Left lung (tissue), 10 donors: ENCODE data around the gene CREBBP. TPM values are rescaled to one million over a fixed set of nuclear protein-coding genes. Genes with fewer than 3 reads are reported as not detected.

Experiments
- ATAC-seq: fragments of 200-7000 bp; cut with Tn5 transposase; one replicate; pipeline ENCODE4 v1.9.1; 2020; ENCODE audit warnings: moderate library complexity
- DNase-seq, 4 donors: peaks; one replicate each; pipeline ENCODE4 v3.0.0-alpha.2; 2013 to 2020
- H3K27ac ChIP-seq, 2 donors: fragments of 200-600 bp; sonication (generic) in 1 of 2; one replicate each; pipeline versions ENCODE4 v1.5.0 to v1.8.0; 2020 to 2021
- H3K27me3 ChIP-seq, 2 donors: fragments of 200-600 bp; sonication (generic) in 1 of 2; one replicate each; pipeline versions ENCODE4 v1.5.0 to v1.8.0; 2020 to 2021
- H3K36me3 ChIP-seq, 2 donors: fragments of 200-600 bp; sonication (generic) in 1 of 2; one replicate each; pipeline versions ENCODE4 v1.5.0 to v1.8.0; 2020 to 2021
- H3K4me1 ChIP-seq, 2 donors: fragments of 200-600 bp; one replicate each; pipeline ENCODE4 v1.8.0; 2021
- H3K4me3 ChIP-seq, 2 donors: fragments of 200-600 bp; sonication (generic) in 1 of 2; one replicate each; pipeline versions ENCODE4 v1.5.0 to v1.8.0; 2020 to 2021; ENCODE audit warnings: mild to moderate bottlenecking in 1 of 2
- H3K9me3 ChIP-seq, 2 donors: fragments of 200-600 bp; sonication (generic) in 1 of 2; one replicate each; pipeline versions ENCODE4 v1.5.0 to v1.8.0; 2020 to 2021
- intact Hi-C, 2 donors: fragments of 100-400 bp; cut with DNase I; formaldehyde crosslinking; loops; one replicate each; pipeline versions ENCODE4 v1.11.2 to v1.14.2; 2022
- polyA plus RNA-seq, 6 donors: library from polyadenylated mRNA; unstranded; fragments of 120-200 nt; gene quantifications; one replicate each; pipeline ENCODE4 v1.2.1, GENCODE V29; 2013; ENCODE audit not compliant: insufficient read length in 6 of 6
- total RNA-seq, 2 donors: library from RNA; stranded (reverse); fragmentation: NEBNext Ultra II Directional; extraction: Animal tissue kit (Norgen Biotek cat#: 25700); gene quantifications; one replicate each; pipeline ENCODE4 v1.2.1, GENCODE V29; 2021
- TF ChIP-seq, protein P1 (sequence below), 2 donors: fragments of 200-600 bp; sonication (generic) in 1 of 2; IDR thresholded peaks; one replicate each; pipeline versions ENCODE4 v1.5.0 to v1.8.0; 2021; ENCODE audit warnings: antibody characterized with exemption in 2 of 2
- donor health status: DM: no; HTN: yes; CAD: no.
- donor health status: DM: no; HTN: no; CAD: no.

Gene CREBBP
- total and polyA plus RNA-seq, 8 donors, result 48.3 to 112 (median 104) TPM

DNA sequence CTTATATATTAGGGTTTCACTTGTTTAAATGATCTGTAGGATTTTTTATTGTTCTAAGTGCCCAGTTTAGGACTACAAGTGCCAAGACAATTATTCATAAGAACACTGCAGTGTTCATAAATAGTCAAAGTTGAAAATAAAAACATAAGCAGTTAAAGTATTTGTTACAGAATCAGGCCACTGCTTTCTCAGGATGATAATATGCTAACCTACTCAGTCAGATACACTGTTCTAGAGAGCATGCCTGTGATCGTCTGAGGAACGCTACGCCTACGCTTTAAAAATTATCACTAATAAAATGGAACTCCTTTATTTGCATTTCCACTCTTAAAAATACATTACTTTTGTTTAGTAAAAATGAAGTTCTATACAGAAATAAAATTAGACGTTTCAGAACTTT lies 125.7 kb downstream of the CREBBP start:
- no peak for DNase-seq

DNA sequence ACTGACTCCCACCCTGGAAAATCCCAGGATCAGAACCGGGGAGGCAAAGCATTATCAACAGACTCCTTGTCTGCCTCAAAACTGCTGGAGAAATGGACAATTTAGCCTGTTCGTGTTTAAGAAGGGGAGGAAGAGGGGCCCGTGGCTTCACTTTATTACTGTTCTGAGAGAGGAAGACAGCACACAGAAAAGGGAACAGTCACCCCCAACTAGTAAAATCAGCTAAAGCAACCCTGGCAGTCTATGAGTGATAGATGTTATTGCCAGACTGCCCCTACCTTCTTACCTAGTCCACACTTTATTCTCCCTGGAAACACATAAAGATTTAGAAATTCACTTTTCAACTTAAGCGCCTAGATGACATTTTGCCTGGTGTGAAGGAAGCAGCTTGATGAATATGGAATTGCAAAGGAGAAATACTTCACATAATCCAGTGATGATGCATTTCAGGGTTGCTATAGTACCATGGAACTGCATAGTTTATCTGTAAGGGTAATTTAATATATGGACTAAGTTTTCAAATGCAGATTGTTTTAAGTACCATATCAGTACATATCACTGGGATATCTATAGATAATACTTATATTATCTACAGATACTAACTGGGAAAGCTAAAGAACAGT lies 126.3 kb downstream of the CREBBP start:
- no peak for DNase-seq
- peaks cover 0 to 88% of the 10 kb centered on the region in 2 donors for H3K36me3 ChIP-seq
- ATAC-seq, result no peak
- H3K27me3 ChIP-seq, result no peaks in the 10 kb centered on the region
- intact Hi-C loops, result no loop called here
- H3K27ac ChIP-seq, result no peak overlapping the region
- H3K9me3 ChIP-seq, result no peaks in the 10 kb centered on the region
- TF ChIP-seq, protein P1, sequence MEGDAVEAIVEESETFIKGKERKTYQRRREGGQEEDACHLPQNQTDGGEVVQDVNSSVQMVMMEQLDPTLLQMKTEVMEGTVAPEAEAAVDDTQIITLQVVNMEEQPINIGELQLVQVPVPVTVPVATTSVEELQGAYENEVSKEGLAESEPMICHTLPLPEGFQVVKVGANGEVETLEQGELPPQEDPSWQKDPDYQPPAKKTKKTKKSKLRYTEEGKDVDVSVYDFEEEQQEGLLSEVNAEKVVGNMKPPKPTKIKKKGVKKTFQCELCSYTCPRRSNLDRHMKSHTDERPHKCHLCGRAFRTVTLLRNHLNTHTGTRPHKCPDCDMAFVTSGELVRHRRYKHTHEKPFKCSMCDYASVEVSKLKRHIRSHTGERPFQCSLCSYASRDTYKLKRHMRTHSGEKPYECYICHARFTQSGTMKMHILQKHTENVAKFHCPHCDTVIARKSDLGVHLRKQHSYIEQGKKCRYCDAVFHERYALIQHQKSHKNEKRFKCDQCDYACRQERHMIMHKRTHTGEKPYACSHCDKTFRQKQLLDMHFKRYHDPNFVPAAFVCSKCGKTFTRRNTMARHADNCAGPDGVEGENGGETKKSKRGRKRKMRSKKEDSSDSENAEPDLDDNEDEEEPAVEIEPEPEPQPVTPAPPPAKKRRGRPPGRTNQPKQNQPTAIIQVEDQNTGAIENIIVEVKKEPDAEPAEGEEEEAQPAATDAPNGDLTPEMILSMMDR (IDR thresholded peaks at IDR 0.05), result no peak
- H3K4me3 ChIP-seq, result no peak overlapping the region
- no peaks in the 10 kb centered on the region for H3K4me1 ChIP-seq

More for the DNA sequence above, 125.7 kb downstream of the CREBBP start:
- TF ChIP-seq, protein P1 (IDR thresholded peaks at IDR 0.05), result no peak
- intact Hi-C loops, result no loop called here
- Histone ChIP-seq H3K36me3 (peaks cover 0 to 89% of the 10 kb centered on the region in 2 donors), H3K27ac (no peak overlapping the region), H3K9me3 (no peaks in the 10 kb centered on the region), H3K4me3 (no peak overlapping the region), H3K27me3 (no peaks in the 10 kb centered on the region), H3K4me1 (no peaks in the 10 kb centered on the region)
- ATAC-seq, result no peak

DNA sequence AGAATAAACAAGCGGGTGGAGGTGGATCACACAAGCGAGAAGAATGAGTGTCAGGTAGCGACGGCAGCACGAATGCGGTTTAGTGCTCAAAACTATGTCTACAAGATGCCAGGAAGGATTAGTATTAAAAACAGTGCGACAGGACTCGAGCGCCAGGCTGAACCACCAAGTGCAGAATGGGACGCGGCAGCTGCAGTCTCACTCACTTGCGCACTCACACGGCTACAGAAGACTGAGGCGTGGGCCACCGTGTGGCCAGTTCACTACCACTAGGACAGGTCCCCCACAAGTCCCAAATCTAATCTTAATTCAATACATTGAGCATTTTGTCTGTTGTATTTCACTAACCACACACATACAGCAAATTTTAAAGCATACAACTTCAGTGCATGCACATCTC lies 127.5 kb downstream of the CREBBP start:
- H3K4me1 ChIP-seq, result no peaks in the 10 kb centered on the region
- TF ChIP-seq, protein P1 (IDR thresholded peaks at IDR 0.05), result no peak

DNA sequence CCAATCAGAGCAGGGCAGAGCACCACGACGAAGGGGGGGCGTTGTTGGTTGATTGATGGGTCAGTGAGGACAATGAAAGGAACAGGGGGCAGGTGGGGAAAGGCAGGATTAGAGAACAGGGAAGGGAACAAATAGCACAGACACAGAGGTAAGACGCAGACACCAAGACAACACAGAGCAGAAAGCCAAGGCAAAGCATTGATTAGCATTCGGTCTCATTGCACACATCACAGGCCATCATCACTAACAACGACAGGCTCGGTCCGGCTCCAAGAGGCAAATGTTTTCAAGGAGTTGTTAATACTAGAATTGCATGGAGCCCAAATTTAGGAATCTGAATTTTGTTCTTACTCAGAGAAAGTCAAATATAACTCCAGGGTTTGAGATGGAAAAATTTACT lies 128.6 kb downstream of the CREBBP start:
- no peak for ATAC-seq
- intact Hi-C loops, result no loop called here
- no peaks in the 10 kb centered on the region for H3K27me3 ChIP-seq
- no peaks in the 10 kb centered on the region for H3K9me3 ChIP-seq
- H3K27ac ChIP-seq, result no peak overlapping the region
- TF ChIP-seq, protein P1 (IDR thresholded peaks at IDR 0.05), result no peak
- no peaks in the 10 kb centered on the region for H3K4me1 ChIP-seq
- peaks cover 0 to 88% of the 10 kb centered on the region in 2 donors for H3K36me3 ChIP-seq
- no peak for DNase-seq
- H3K4me3 ChIP-seq, result no peak overlapping the region

More for the DNA sequence above, 127.5 kb downstream of the CREBBP start:
- Histone ChIP-seq H3K36me3 (peaks cover 0 to 88% of the 10 kb centered on the region in 2 donors), H3K27me3 (no peaks in the 10 kb centered on the region), H3K27ac (no peak overlapping the region), H3K9me3 (no peaks in the 10 kb centered on the region), H3K4me3 (no peak overlapping the region)
- intact Hi-C loops, result no loop called here
- no peak for ATAC-seq
- no peak for DNase-seq

DNA sequence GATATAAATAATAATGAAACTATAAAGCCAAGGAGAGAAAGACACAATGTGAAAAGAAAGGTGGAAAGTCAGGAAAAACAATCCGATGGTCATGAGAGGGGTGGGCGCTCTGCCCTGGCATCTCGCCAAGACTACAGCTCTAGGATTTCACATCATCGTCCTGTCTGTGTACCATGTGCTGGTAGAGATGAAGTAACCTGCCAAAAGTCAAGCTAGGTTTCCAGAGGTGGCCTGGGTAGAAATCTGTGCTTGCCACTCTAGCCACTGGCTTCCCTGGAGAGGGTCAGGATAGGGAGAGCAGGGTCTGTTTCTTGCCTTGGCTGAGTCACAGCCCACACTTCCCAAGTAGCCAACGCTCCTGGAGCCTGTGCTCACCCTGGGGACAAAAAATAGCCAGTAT lies 132.2 kb downstream of the CREBBP start:
- H3K4me1 ChIP-seq, result no peaks in the 10 kb centered on the region
- TF ChIP-seq, protein P1 (IDR thresholded peaks at IDR 0.05), result no peak
- DNase-seq, result no peak
- no peaks in the 10 kb centered on the region for H3K9me3 ChIP-seq
- H3K36me3 ChIP-seq, result peaks cover 10 to 95% of the 10 kb centered on the region in 2 donors
- ATAC-seq, result no peak
- H3K4me3 ChIP-seq, result no peak overlapping the region
- intact Hi-C loops, result no loop called here
- no peak overlapping the region for H3K27ac ChIP-seq
- H3K27me3 ChIP-seq, result no peaks in the 10 kb centered on the region
